PC-9 (cell line): ENCODE data around the gene DNMBP. TPM values are rescaled to one million over a fixed set of nuclear protein-coding genes. Genes with fewer than 3 reads are reported as not detected.
A peak's percentile ranks its signal among the peaks of the same experiment; 100 is the strongest.

Experiments
- BruUV-seq: library from RNA; stranded (reverse); fragments of 400-500 nt; replicated peaks from 2 replicates; lab custom pipeline; 2021; lab: Mats Ljungman, UMichigan
- CTCF ChIA-PET: fragments of 300-600 bp; sonication (Branson Sonifier 250); formaldehyde crosslinking; loops from one replicate; lab custom pipeline; 2022; ENCODE audit warnings: antibody characterized with exemption; lab: Charles Lee
- POLR2A ChIA-PET: fragments of 300-600 bp; sonication (Branson Sonifier 250); formaldehyde crosslinking; loops from one replicate; lab custom pipeline; 2022; ENCODE audit warnings: antibody characterized with exemption; ENCODE audit not compliant: unreplicated experiment; lab: Charles Lee
- DNase-seq, 2 experiments: peaks; one replicate each; pipeline versions ENCODE4 v3.0.0 to v3.0.0-alpha.2; 2015 to 2022; ENCODE audit warnings: mixed read lengths in 1 of 2
- H2AFZ ChIP-seq: fragments of 200-600 bp; sonication (generic); 2 replicates; pipeline ENCODE4 v1.8.1; 2017; ENCODE audit warnings: antibody characterized with exemption
- H3F3A ChIP-seq: fragments of 200-600 bp; sonication (generic); 2 replicates; pipeline ENCODE4 v1.8.1; 2017; ENCODE audit warnings: antibody characterized with exemption, mild to moderate bottlenecking, low read depth; ENCODE audit not compliant: insufficient read depth
- H3K27ac ChIP-seq: fragments of 200-600 bp; sonication (generic); 2 replicates; pipeline ENCODE4 v1.6.1; 2016; ENCODE audit warnings: mixed run types
- H3K27me3 ChIP-seq: fragments of 200-600 bp; sonication (generic); 2 replicates; pipeline ENCODE4 v1.6.1; 2016; ENCODE audit warnings: low read depth, mixed run types; ENCODE audit not compliant: insufficient read depth
- H3K36me3 ChIP-seq: fragments of 200-600 bp; sonication (generic); 2 replicates; pipeline ENCODE4 v1.6.1; 2016; ENCODE audit warnings: low read depth, mixed run types
- H3K4me1 ChIP-seq: fragments of 200-600 bp; sonication (generic); replicated peaks from 2 replicates; pipeline ENCODE4 v1.6.1; 2016; ENCODE audit warnings: mixed run types; ENCODE audit not compliant: insufficient read depth
- H3K4me2 ChIP-seq: fragments of 200-600 bp; sonication (generic); 2 replicates; pipeline ENCODE4 v1.6.1; 2017; ENCODE audit warnings: mixed run types
- H3K4me3 ChIP-seq: fragments of 200-600 bp; sonication (generic); 2 replicates; pipeline ENCODE4 v1.6.1; 2016; ENCODE audit warnings: mixed run types
- H3K79me2 ChIP-seq: fragments of 200-600 bp; sonication (generic); 2 replicates; pipeline ENCODE4 v1.6.1; 2017; ENCODE audit warnings: low read depth, mixed run types
- H3K9me2 ChIP-seq: fragments of 200-600 bp; sonication (generic); 2 replicates; pipeline ENCODE4 v1.8.1; 2017; ENCODE audit warnings: mild to moderate bottlenecking; ENCODE audit not compliant: insufficient read depth
- H3K9me3 ChIP-seq: fragments of 200-600 bp; sonication (generic); 2 replicates; pipeline ENCODE4 v1.8.1; 2016; ENCODE audit warnings: low read depth; ENCODE audit not compliant: insufficient read depth
- H4K20me1 ChIP-seq: fragments of 200-600 bp; sonication (generic); 2 replicates; pipeline ENCODE4 v1.8.1; 2017; ENCODE audit not compliant: insufficient read depth
- CTCF ChIP-seq: fragments of 200-600 bp; sonication (generic); conservative IDR thresholded peaks from 2 replicates; pipeline ENCODE4 v1.6.1; 2017; ENCODE audit warnings: mixed run types, antibody characterized with exemption, mild to moderate bottlenecking, moderate library complexity
- EZH2 ChIP-seq: fragments of 200-600 bp; sonication (generic); IDR thresholded peaks from 2 replicates; pipeline ENCODE4 v1.8.0; 2017; ENCODE audit warnings: antibody characterized with exemption, low read depth
- intact Hi-C: fragments of 100-400 bp; cut with micrococcal nuclease; formaldehyde crosslinking; loops from one replicate; pipeline ENCODE4 v1.10.0; 2022; ENCODE audit not compliant: unreplicated experiment
- total RNA-seq: library from RNA; stranded (reverse); gene quantifications from 2 replicates; pipeline ENCODE4 v1.2.3, GENCODE V29; 2021

Gene DNMBP
- total RNA-seq, 1 experiment from 2014 or later: 14.9 TPM

- TF ChIP-seq CTCF (no peak), EZH2 (no peak)
- BruUV-seq: no TSS peak
- H3K9me2 ChIP-seq: no peaks in the 10 kb centered on the region
- H3K4me3 ChIP-seq: no peak overlapping the region
- peak overlapping the region; percentile 63; the same call in 1 of the 2 replicates for H3K27ac ChIP-seq
- intact Hi-C loops: loop anchor here (5.0 kb wide), 1 partner anchor 59 kb away; no protein-coding TSS in a partner anchor
- CTCF ChIA-PET: no interaction called here
- peaks cover 69% of the 10 kb centered on the region for H3K79me2 ChIP-seq
- H3K27me3 ChIP-seq: no peaks in the 10 kb centered on the region
- no peaks in the 10 kb centered on the region for H4K20me1 ChIP-seq
- H3K4me2 ChIP-seq: no peak overlapping the region
- no peak for DNase-seq
- peaks cover 22% of the 10 kb centered on the region for H3K36me3 ChIP-seq
- POLR2A ChIA-PET: no interaction called here
- H3F3A ChIP-seq: peaks cover 39% of the 10 kb centered on the region
- H2AFZ ChIP-seq: no peak overlapping the region
- H3K4me1 ChIP-seq: peaks cover 22% of the 10 kb centered on the region
- H3K9me3 ChIP-seq: no peaks in the 10 kb centered on the region
Observed at GRCh38 chr10:99908512-99908911, 101.2 kb downstream of the DNMBP start.

GRCh38 chr10:99906470-99906869 lies 103.3 kb downstream of the DNMBP start:
- Histone ChIP-seq H4K20me1 (no peaks in the 10 kb centered on the region), H3K9me2 (no peaks in the 10 kb centered on the region), H3K4me1 (peaks cover 22% of the 10 kb centered on the region), H3K79me2 (peaks cover 50% of the 10 kb centered on the region), H3K9me3 (no peaks in the 10 kb centered on the region), H3F3A (peaks cover 39% of the 10 kb centered on the region), H3K36me3 (peaks cover 22% of the 10 kb centered on the region), H3K4me2 (peak overlapping the region; percentile 36), H3K27ac (peak overlapping the region; percentile 63), H3K27me3 (no peaks in the 10 kb centered on the region), H2AFZ (no peak overlapping the region), H3K4me3 (no peak overlapping the region)
- peak; percentile 51 for TF ChIP-seq CTCF
- TF ChIP-seq EZH2: no peak
- ChIA-PET CTCF (interaction anchor here (0.6 to 0.9 kb wide), 3 partner anchors 24 to 602 kb away, joined by 3 to 5 read pairs (median 3); no protein-coding TSS in a partner anchor), POLR2A (interaction anchor here (0.6 kb wide), 2 partner anchors 24 to 475 kb away, joined by 3 to 14 read pairs; no protein-coding TSS in a partner anchor)
- DNase-seq: peak; percentile 75 to 88
- intact Hi-C loops: loop anchor here (1.0 to 5.0 kb wide), 4 partner anchors 24 to 140 kb away; partner anchors contain the start of gene DNMBP
- BruUV-seq: no TSS peak

DNA sequence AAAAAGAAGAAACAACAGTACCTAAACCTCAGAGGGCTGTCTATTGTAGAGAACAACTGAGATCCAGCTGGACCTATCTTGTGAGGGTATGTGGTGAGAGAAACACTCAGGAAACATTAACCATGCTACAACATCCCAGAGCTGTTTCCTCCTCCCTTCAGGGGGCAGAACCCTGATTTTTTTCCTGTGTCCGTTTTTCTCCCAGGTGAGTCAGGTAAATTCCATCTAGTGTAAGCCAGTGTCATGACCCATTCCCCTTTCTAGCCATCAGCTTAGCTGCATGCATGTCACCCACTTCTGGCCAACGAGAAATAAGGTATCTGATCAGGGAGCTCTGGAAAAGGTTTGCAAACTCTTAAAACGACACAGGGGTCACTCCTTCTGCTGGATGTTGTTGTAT lies 103.8 kb downstream of the DNMBP start:
- peaks cover 22% of the 10 kb centered on the region for H3K36me3 ChIP-seq
- POLR2A ChIA-PET: interaction anchor here (0.6 to 0.7 kb wide), 3 partner anchors 25 to 281 kb away, joined by 3 read pairs; no protein-coding TSS in a partner anchor
- CTCF ChIA-PET: interaction anchor here (0.6 to 1.3 kb wide), 4 partner anchors 25 to 603 kb away, joined by 3 to 5 read pairs (median 4); no protein-coding TSS in a partner anchor

More for the DNA sequence above, 103.8 kb downstream of the DNMBP start:
- Histone ChIP-seq H3K4me1 (peaks cover 22% of the 10 kb centered on the region), H4K20me1 (no peaks in the 10 kb centered on the region), H3K9me2 (no peaks in the 10 kb centered on the region), H2AFZ (no peak overlapping the region), H3K27me3 (no peaks in the 10 kb centered on the region), H3K9me3 (no peaks in the 10 kb centered on the region), H3F3A (peaks cover 39% of the 10 kb centered on the region), H3K4me3 (no peak overlapping the region), H3K4me2 (peak overlapping the region; percentile 34), H3K79me2 (peaks cover 46% of the 10 kb centered on the region), H3K27ac (peak overlapping the region; percentile 63)
- TSS peak; percentile 55 for BruUV-seq
- no peak for TF ChIP-seq EZH2
- TF ChIP-seq CTCF: no peak
- DNase-seq: peak in 1 of 2 experiments; percentile 37
- intact Hi-C loops: loop anchor here (1.0 to 5.0 kb wide), 4 partner anchors 25 to 140 kb away; partner anchors contain the start of gene DNMBP
